Stimulated activated CD4-positive, alpha-beta T cell treated with anti-CD3 and anti-CD28 coated beads, Interleukin-2, amount 100 ng/mL, for 4 hours (primary cell): ENCODE results near the gene NPTX1.

Source experiments
- DNase-seq: peaks from one replicate; pipeline ENCODE4 v3.0.0-alpha.2; 2020; ENCODE audit warnings: low read depth

The NPTX1 gene

DNA sequence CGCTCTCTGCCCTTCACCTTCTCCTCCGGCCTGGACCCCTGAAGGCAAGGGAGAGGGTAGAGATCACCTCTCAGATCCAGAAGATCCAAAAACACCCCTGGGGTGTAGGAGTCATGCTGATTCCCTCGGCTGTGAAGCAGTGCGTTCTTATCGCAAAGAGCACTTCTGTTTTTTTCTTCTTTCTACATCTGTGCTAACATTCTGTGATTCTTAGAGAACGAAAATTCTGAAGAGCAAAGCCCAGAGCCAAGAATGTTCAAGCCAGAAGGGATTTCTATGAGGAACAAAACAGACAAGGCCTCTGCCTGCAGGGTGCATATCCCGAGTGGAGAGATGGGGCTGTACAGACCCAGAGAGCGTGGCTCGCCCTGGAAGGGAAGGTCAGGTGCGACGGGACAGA lies 17.2 kb downstream of the NPTX1 start:
- no peak for DNase-seq

- DNase-seq, result no peak
Measured at GRCh38 chr17:80458016-80458415, 18.4 kb downstream of the NPTX1 start.

DNA sequence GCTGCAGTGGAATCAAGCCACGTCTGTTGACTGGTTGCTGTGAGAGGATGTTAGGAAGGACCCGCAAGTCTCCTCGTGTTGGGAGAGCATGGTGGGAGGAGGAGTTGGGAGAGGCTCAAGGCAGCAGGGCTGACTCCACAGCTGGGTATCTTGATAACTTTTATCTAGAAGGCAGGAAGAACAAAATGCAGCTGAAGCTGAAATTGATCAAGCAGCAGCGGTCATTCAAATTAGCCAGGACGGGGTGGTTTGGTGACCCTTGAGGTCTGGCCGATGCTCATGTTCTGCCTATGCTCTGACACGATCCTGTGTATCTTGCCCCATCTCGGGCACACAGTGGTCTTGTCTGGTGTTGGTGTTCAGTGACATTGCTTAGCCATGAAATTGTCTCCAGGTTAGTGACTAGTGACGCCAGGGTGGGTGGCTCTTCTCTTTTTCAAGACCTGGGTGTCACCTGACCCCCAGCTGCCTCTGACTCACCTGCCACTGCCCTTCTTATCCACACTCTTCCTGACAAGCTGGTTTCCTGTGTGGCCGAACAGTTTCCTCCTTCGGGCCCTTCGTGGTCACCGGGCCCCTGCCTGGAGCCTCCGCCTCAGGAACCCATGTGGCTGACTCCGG lies 19.1 kb downstream of the NPTX1 start:
- DNase-seq, result no peak

- no peak for DNase-seq
Measured at GRCh38 chr17:80456465-80457235, 19.8 kb downstream of the NPTX1 start.

- DNase-seq, result no peak
Measured at GRCh38 chr17:80455784-80456183, 20.6 kb downstream of the NPTX1 start.

DNA sequence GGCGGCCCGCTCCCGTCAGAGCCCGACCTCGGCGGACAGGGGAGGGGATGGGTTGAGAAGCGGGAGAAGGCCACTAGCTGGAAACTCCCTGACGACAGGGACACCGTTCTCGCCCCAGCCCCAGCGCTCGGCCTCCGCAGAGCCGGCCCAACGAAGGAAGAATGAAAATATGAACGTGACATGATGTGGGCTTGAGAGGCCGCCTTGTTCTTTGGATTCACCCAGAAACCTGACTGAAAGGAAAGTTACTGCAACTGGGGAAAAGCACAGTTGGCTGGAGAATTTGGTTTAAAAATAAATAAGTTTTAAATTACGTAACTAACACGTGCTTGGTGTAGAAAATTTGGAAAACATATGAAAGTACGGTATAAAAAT lies 21.1 kb downstream of the NPTX1 start:
- DNase-seq, result no peak

- peak; percentile 96 for DNase-seq
Measured at GRCh38 chr17:80454557-80455335, 21.7 kb downstream of the NPTX1 start.

DNA sequence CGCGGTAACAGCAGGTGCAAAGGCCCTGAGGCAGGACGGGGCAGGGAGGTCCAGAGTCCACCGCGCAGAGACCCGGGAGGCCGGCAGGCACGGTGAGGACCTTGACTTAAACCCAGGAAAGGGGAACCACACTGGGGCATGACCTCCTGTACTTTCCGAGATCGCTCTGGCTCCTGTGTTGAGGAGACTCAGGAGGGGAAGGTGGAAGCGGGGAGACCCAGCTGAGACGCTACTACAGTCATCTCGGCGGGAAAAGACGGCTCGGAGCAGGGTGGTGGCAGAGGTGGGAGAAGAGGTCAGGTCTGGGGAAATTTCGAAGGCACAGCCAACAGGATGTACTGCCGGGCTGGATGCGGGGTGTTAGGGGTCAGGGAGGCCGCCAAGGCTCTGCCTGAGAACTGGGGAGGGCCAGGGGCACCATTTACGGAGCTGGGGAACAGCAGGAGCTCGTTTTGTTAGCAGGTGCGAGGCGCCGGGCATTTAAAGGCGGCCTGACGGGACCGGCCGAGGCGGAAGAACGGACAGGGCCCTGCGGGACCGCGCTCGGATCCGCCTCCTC lies 22.3 kb downstream of the NPTX1 start:
- DNase-seq, result no peak

DNA sequence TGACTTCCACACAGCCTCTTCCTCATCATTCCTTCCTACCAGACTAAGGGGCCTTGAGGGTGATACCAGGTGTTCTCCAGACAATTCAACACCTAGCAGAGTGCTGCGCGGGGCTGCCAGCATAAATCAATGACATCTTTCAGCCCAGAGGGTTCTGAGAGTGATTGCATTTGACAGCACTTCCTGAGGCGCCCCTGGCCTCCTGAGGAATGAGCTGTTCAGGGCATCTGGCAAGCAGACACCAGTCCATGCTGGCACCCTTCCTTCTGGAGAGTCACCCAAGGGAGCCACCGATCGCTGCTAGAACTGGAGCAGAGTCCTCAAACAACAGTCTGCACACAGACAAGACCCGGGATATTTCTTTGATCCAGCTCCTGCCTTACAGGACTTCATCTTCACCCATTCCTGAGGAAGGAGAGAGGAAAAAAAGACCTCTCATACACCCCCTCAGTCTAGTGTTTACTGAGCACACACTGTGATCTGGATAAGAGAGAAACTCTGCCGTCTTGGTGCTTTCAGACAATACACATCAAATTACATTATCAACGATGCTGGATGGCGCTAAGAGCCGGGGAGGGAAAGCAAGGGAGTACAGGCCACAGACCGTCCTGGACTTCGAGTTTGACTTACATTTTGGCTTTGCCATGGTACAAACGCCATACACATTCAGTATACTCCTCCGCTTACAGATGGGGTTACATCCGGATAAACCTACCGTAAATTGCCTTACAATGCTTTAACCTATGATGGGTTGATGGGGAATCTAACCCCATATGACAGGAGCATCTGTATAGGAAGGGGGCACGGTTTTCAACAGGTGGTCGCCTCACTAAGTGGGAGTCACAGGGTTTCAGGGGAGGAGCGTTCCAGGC lies 23.0 kb downstream of the NPTX1 start:
- no peak for DNase-seq

DNA sequence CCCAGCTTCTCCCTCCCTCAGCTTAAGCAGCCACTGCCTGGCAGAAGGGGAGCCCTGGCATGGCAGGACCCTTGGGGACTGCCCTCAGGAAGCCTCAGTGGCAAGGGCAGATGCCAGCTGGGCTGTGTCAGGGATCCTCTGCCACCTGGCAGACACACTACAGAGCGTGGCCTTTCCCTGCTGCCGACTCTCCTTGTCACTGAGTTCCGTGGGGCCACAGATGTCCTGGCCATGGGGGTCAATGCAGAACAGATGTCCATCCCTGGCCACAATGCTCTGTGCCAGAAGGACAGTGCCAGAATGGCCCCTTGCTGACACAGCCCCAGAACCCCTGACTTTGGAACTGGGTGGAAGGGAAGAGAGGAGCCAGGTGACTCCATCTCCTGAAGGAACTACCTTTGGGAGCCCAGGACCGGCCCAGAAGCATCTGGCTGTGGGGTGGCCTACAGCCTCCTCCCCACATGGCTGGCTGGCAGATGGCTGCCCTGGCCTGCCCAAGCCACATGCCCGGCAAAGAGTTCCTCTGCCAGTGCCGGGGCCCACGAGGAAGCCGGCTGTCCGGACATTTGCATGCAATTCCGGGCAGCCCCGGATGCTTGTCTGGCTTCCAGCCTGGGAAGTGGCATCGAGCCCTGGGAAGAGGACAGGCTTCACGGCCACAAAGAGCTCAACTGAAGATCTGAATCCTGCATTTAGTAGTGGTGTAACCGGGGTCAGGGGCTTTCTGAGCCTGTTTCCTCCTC lies 24.1 kb downstream of the NPTX1 start:
- no peak for DNase-seq

- DNase-seq, result no peak
Measured at GRCh38 chr17:80451104-80451775, 25.2 kb downstream of the NPTX1 start.

GRCh38 chr17:80449930-80450576 lies 26.4 kb downstream of the NPTX1 start:
- DNase-seq, result no peak

DNA sequence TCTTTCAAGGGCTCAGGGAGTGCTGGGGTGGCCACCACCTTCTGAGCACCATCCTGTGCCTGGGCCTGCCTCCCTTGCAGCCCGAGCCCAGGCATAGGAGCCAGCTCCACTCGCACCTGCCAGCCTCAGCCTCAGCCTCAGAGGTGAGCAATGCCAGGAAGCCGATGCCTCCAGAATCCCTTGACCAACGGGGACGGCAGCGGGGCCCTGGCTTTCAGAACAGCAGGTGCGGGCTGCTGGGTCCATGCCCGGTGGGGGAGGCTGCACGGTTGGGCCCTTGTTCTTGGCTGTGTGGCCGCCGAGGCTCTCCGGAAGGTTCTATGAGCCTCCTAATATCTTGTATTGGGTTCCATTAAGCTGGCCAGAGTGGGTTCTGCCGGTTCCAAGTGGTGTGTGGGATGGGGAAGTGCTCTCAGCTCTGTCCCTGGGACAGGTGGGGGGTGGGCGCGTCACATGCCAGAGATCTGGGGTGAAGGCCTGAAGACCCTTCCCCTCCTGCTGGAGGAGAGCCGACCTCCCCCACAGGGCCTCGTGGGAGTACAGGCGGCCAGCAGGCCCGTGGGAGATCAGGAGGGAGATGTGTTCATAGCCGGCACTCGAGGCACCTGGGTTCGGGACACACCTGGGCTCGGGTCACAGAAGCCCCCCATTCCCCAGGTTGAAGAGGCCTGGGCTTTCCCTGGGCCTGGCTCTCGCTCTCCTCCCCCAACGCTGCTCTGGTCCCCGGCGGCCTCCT lies 27.0 kb downstream of the NPTX1 start:
- DNase-seq, result no peak

- no peak for DNase-seq
Measured at GRCh38 chr17:80447790-80448189, 28.6 kb downstream of the NPTX1 start.

DNA sequence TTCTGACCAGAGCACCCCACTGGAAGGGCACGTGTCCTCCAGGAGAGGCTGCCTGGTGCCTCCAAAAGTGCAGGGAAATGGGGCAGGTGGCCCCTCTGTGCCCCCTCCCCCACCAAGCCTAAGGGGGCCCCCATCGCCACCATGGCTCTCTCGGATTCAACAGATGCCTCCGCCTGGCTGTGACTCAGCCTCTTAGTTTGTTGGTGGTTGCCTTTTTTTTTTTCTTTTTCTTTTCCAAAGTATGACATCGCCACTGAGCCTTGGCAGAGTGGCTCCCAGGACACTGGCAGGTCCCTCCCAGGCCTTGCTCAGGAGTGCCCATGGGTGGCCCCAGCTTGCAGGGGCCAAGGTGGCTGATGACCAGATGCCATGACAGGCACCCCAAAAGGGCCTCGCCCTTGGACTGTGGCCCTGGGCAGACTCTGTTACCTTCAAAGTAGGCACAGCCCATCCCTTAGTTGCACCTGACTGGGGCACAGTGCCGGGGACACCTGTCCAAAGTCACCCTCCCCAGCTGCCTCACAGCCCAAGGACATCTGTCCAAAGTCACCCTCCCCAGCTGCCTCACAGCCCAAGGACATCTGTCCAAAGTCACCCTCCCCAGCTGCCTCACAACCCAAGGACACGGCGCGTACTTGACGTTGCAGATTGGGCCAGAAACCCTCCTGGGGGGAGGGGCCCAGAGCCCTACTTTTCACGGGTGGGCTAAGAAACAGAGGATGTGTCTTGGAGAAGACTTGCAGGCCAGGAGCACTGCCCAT lies 29.6 kb downstream of the NPTX1 start:
- DNase-seq, result no peak

DNA sequence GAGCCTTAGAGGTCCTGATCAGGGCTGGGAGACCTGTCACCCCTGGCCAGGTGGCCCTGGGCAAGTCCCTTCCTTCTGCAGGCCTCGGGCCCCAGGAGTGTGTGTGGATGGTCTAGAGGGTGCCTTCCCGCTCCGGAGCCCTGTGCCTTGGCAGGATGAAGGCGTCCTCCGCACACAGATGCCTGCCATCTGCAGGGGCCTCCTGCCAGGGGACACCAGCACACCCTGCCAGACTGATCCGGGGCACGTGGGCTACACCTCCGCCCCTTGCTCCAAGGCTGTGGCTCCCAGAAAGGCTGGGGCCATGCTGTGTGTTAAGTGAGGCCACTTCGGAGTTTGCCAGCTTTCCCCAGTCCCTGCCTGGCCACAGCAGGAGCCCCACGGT lies 30.7 kb downstream of the NPTX1 start:
- DNase-seq, result no peak

DNA sequence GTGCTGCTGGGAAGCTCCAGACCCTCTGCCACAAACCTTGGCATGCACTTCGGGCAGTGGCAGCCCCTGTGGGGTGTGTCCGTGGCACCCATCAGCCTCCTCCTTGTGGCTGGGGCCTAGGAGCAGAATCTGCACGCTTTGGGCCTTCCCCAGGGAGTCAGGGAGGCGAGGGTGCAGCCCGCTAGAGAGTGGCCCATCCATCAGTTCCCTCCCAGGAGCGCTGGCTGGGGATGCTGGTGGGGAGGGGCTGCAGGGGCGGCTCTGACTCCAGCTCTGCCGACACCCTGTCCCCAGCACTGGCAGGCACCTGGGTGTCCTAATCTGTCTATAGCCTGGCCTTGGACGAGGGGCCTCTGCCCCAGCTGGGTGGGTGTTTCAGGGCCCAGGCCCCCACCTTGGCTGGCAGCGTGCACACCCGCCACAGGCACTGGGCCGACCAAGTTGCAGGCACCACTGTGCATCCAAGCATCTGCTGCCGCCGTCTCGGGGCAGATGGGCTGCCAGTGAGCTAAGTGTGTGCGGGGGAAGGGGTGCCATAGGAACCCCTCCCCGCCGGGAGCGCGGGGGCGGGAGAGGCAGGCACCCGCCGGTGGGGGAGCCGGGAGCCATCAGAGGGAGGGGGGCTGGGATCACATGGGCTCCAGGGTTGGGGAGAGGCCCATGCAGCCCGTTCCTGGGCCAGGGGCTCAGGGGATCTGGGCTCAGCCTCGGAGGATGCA lies 31.2 kb downstream of the NPTX1 start:
- no peak for DNase-seq

DNA sequence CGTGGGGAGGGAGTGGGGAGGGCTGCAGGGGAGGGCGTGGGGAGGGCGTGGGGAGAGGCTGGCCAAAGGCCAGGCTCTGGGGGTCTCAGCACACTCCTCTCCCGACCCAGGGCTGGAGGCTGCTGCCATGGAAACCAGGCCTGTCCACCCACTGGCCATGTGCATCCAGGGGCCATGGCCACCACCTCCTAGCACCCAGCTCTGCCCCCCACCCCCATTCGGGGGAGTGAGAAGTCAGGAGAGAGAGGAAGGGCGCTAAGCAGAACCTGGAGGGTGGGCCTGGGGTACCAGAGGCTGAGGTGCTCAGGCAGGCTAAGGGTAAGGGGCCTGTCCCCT lies 31.8 kb downstream of the NPTX1 start:
- DNase-seq, result no peak
